HEK293 (cell line): Measurements from ENCODE around the gene ARHGDIG.

Experiments used
- BCL11A ChIP-seq: fragments of 450-650 bp; formaldehyde crosslinking; IDR thresholded peaks from 2 replicates; pipeline ENCODE4 v1.5.1; 2016; ENCODE audit warnings: low read depth, missing biosample characterization, missing genetic modification characterization
- GLI2 ChIP-seq: fragments of 450-650 bp; formaldehyde crosslinking; IDR thresholded peaks from 2 replicates; pipeline ENCODE4; 2017; ENCODE audit warnings: missing biosample characterization, missing genetic modification characterization, low read depth, borderline replicate concordance
- KLF16 ChIP-seq: fragments of 450-650 bp; formaldehyde crosslinking; IDR thresholded peaks from 2 replicates; pipeline ENCODE4 v1.5.1; 2017; ENCODE audit warnings: missing biosample characterization, missing genetic modification characterization
- ZNF10 ChIP-seq: fragments of 450-650 bp; formaldehyde crosslinking; IDR thresholded peaks from 2 replicates; pipeline ENCODE4 v1.5.1; 2017; ENCODE audit warnings: missing biosample characterization, missing genetic modification characterization
- ZNF239 ChIP-seq: fragments of 450-650 bp; formaldehyde crosslinking; IDR thresholded peaks from 2 replicates; pipeline ENCODE4 v1.5.1; 2016; ENCODE audit warnings: missing biosample characterization, missing genetic modification characterization
- ZNF248 ChIP-seq: fragments of 450-650 bp; formaldehyde crosslinking; IDR thresholded peaks from 2 replicates; pipeline ENCODE4 v1.5.1; 2017; ENCODE audit warnings: missing biosample characterization, missing genetic modification characterization
- ZNF548 ChIP-seq: fragments of 450-650 bp; formaldehyde crosslinking; IDR thresholded peaks from 2 replicates; pipeline ENCODE4 v1.5.1; 2016; ENCODE audit warnings: missing biosample characterization, missing genetic modification characterization
- ZNF549 ChIP-seq: fragments of 450-650 bp; IDR thresholded peaks from 2 replicates; pipeline ENCODE4 v1.5.1; 2018; ENCODE audit warnings: missing biosample characterization, missing genetic modification characterization, mild to moderate bottlenecking, inconsistent platforms, moderate library complexity
- ZNF585B ChIP-seq: fragments of 450-650 bp; formaldehyde crosslinking; IDR thresholded peaks from 2 replicates; pipeline ENCODE4 v1.5.1; 2016; ENCODE audit warnings: missing biosample characterization, missing genetic modification characterization
- ZSCAN16 ChIP-seq: fragments of 450-650 bp; formaldehyde crosslinking; IDR thresholded peaks from 2 replicates; pipeline ENCODE4 v1.5.1; 2016; ENCODE audit warnings: missing biosample characterization, missing genetic modification characterization
- TF ChIP-seq, protein P1 (sequence below): fragments of 450-650 bp; formaldehyde crosslinking; IDR thresholded peaks from 2 replicates; pipeline ENCODE4 v1.5.1; 2016; ENCODE audit warnings: missing biosample characterization, missing genetic modification characterization
- TF ChIP-seq, protein P2 (sequence below): fragments of 450-650 bp; formaldehyde crosslinking; IDR thresholded peaks from 2 replicates; pipeline ENCODE4 v1.5.1; 2016; ENCODE audit warnings: missing biosample characterization, missing genetic modification characterization, low read depth
- TF ChIP-seq, protein P3 (sequence below): fragments of 450-650 bp; formaldehyde crosslinking; IDR thresholded peaks from 2 replicates; pipeline ENCODE4 v1.5.1; 2016; ENCODE audit warnings: missing biosample characterization, missing genetic modification characterization
- TF ChIP-seq, protein P4 (sequence below): fragments of 450-650 bp; formaldehyde crosslinking; conservative IDR thresholded peaks from 2 replicates; pipeline ENCODE4 v1.5.1; 2016; ENCODE audit warnings: low read depth, missing biosample characterization, missing genetic modification characterization

DNA sequence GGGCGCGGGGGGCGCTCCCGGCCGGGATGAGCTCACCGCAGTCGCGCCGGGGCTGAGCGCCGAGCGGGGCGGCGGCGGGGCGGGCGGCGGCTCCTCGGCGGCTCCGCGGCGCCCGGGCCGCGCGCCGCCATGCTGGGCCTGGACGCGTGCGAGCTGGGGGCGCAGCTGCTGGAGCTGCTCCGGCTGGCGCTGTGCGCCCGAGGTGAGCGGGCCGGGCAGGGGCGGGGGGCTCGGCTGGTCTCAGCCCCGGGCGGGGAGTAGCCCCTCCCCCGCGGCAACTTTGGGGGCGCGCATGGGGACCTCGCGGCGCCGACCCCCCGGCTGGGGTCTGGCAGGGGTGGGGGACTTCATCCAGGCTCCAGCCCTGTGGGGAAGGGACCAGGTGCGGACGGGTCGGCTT, at the start of gene ARHGDIG:
- TF ChIP-seq BCL11A (tag by site-specific recombination) = no peak
- TF ChIP-seq, protein P1, sequence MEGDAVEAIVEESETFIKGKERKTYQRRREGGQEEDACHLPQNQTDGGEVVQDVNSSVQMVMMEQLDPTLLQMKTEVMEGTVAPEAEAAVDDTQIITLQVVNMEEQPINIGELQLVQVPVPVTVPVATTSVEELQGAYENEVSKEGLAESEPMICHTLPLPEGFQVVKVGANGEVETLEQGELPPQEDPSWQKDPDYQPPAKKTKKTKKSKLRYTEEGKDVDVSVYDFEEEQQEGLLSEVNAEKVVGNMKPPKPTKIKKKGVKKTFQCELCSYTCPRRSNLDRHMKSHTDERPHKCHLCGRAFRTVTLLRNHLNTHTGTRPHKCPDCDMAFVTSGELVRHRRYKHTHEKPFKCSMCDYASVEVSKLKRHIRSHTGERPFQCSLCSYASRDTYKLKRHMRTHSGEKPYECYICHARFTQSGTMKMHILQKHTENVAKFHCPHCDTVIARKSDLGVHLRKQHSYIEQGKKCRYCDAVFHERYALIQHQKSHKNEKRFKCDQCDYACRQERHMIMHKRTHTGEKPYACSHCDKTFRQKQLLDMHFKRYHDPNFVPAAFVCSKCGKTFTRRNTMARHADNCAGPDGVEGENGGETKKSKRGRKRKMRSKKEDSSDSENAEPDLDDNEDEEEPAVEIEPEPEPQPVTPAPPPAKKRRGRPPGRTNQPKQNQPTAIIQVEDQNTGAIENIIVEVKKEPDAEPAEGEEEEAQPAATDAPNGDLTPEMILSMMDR (tag by site-specific recombination) = no peak
- no peak for TF ChIP-seq ZSCAN16 (tag by site-specific recombination)
- no peak for TF ChIP-seq ZNF248 (tag by site-specific recombination)
- TF ChIP-seq GLI2 (tag by site-specific recombination) = no peak
- TF ChIP-seq ZNF239 (tag by site-specific recombination) = no peak
- no peak for TF ChIP-seq KLF16 (tag by site-specific recombination)
- no peak for TF ChIP-seq ZNF10 (tag by site-specific recombination)
- TF ChIP-seq ZNF548 (tag by site-specific recombination) = no peak
- no peak for TF ChIP-seq ZNF585B (tag by site-specific recombination)
- TF ChIP-seq, protein P2, sequence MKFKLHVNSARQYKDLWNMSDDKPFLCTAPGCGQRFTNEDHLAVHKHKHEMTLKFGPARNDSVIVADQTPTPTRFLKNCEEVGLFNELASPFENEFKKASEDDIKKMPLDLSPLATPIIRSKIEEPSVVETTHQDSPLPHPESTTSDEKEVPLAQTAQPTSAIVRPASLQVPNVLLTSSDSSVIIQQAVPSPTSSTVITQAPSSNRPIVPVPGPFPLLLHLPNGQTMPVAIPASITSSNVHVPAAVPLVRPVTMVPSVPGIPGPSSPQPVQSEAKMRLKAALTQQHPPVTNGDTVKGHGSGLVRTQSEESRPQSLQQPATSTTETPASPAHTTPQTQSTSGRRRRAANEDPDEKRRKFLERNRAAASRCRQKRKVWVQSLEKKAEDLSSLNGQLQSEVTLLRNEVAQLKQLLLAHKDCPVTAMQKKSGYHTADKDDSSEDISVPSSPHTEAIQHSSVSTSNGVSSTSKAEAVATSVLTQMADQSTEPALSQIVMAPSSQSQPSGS = no peak
- TF ChIP-seq, protein P3, sequence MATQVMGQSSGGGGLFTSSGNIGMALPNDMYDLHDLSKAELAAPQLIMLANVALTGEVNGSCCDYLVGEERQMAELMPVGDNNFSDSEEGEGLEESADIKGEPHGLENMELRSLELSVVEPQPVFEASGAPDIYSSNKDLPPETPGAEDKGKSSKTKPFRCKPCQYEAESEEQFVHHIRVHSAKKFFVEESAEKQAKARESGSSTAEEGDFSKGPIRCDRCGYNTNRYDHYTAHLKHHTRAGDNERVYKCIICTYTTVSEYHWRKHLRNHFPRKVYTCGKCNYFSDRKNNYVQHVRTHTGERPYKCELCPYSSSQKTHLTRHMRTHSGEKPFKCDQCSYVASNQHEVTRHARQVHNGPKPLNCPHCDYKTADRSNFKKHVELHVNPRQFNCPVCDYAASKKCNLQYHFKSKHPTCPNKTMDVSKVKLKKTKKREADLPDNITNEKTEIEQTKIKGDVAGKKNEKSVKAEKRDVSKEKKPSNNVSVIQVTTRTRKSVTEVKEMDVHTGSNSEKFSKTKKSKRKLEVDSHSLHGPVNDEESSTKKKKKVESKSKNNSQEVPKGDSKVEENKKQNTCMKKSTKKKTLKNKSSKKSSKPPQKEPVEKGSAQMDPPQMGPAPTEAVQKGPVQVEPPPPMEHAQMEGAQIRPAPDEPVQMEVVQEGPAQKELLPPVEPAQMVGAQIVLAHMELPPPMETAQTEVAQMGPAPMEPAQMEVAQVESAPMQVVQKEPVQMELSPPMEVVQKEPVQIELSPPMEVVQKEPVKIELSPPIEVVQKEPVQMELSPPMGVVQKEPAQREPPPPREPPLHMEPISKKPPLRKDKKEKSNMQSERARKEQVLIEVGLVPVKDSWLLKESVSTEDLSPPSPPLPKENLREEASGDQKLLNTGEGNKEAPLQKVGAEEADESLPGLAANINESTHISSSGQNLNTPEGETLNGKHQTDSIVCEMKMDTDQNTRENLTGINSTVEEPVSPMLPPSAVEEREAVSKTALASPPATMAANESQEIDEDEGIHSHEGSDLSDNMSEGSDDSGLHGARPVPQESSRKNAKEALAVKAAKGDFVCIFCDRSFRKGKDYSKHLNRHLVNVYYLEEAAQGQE (tag by site-specific recombination) = no peak
- no peak for TF ChIP-seq ZNF549 (tag by site-specific recombination)
- TF ChIP-seq, protein P4, sequence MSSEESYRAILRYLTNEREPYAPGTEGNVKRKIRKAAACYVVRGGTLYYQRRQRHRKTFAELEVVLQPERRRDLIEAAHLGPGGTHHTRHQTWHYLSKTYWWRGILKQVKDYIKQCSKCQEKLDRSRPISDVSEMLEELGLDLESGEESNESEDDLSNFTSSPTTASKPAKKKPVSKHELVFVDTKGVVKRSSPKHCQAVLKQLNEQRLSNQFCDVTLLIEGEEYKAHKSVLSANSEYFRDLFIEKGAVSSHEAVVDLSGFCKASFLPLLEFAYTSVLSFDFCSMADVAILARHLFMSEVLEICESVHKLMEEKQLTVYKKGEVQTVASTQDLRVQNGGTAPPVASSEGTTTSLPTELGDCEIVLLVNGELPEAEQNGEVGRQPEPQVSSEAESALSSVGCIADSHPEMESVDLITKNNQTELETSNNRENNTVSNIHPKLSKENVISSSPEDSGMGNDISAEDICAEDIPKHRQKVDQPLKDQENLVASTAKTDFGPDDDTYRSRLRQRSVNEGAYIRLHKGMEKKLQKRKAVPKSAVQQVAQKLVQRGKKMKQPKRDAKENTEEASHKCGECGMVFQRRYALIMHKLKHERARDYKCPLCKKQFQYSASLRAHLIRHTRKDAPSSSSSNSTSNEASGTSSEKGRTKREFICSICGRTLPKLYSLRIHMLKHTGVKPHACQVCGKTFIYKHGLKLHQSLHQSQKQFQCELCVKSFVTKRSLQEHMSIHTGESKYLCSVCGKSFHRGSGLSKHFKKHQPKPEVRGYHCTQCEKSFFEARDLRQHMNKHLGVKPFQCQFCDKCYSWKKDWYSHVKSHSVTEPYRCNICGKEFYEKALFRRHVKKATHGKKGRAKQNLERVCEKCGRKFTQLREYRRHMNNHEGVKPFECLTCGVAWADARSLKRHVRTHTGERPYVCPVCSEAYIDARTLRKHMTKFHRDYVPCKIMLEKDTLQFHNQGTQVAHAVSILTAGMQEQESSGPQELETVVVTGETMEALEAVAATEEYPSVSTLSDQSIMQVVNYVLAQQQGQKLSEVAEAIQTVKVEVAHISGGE (tag by site-specific recombination) = no peak
